ENCODE results near the gene FURIN. TPM values are rescaled to one million over a fixed set of nuclear protein-coding genes. Genes with fewer than 3 reads are reported as not detected.

FURIN gene
- total RNA-seq, 1 experiment from 2014 or later: 60.0 TPM

Other genes with a start within 250 kb of the FURIN start
- 16.6 and 18.1 TPM in 2 replicates for gene BLM, start 151.2 kb upstream of the FURIN start, total RNA-seq (2014; rRNA removed; shearing (Covaris generic))
- 0.12 and 0.14 TPM in 2 replicates for gene FES, start 15.9 kb downstream of the FURIN start, total RNA-seq (2014; rRNA removed; shearing (Covaris generic))
- 7.3 and 8.0 TPM in 2 replicates for gene MAN2A2, start 34.7 kb downstream of the FURIN start, total RNA-seq (2014; rRNA removed; shearing (Covaris generic))
- gene HDDC3, start 64.0 kb downstream of the FURIN start, total RNA-seq (2014; rRNA removed; shearing (Covaris generic)): 11.3 and 15.4 TPM in 2 replicates
- gene UNC45A, start 66.7 kb downstream of the FURIN start, total RNA-seq (2014; rRNA removed; shearing (Covaris generic)): 64.5 and 64.7 TPM in 2 replicates
- gene RCCD1, start 86.3 kb downstream of the FURIN start, total RNA-seq (2014; rRNA removed; shearing (Covaris generic)): 9.2 and 11.0 TPM in 2 replicates
- 311 and 334 TPM in 2 replicates for gene PRC1, start 125.9 kb downstream of the FURIN start, total RNA-seq (2014; rRNA removed; shearing (Covaris generic))
- 7.6 and 8.0 TPM in 2 replicates for gene VPS33B, start 154.0 kb downstream of the FURIN start, total RNA-seq (2014; rRNA removed; shearing (Covaris generic))
- gene SV2B, start 231.7 kb downstream of the FURIN start, total RNA-seq (2014; rRNA removed; shearing (Covaris generic)): not detected in 2 replicates